H1 (cell line): ENCODE results near the gene RDH12. TPM values are rescaled to one million over a fixed set of nuclear protein-coding genes. Genes with fewer than 3 reads are reported as not detected.

Experiments used
- CTCF ChIA-PET: fragments of 300-600 bp; sonication (Branson Sonifier 250); formaldehyde crosslinking; loops from one replicate; lab custom pipeline; 2021; ENCODE audit not compliant: partially characterized antibody; lab: Charles Lee
- POLR2A ChIA-PET: fragments of 300-600 bp; sonication (Branson Sonifier 250); formaldehyde crosslinking; loops from one replicate; lab custom pipeline; 2021; ENCODE audit warnings: inconsistent platforms; ENCODE audit not compliant: partially characterized antibody; lab: Charles Lee
- DNase-seq, 2 experiments: peaks; one replicate each; pipeline versions ENCODE4 v3.0.0 to v3.0.0-alpha.2; 2010 to 2022; ENCODE audit warnings: low spot score in 2 of 2, low read depth in 1 of 2, mixed read lengths in 1 of 2
- FAIRE-seq: peaks from 2 replicates; lab custom pipeline; 2011; peaks lifted over from hg19 to GRCh38; lab: Jason Lieb, UNC
- H2AFZ ChIP-seq: 2 replicates; pipeline ENCODE4 v1.8.1; 2012; ENCODE audit warnings: low read length, inconsistent platforms
- H2AK5ac ChIP-seq: 2 replicates; pipeline ENCODE4 v1.6.1; 2013; ENCODE audit warnings: low read depth, low read length
- H2BK120ac ChIP-seq: replicated peaks from 2 replicates; pipeline ENCODE3; 2013; ENCODE audit warnings: low read depth, low read length, inconsistent platforms
- H2BK12ac ChIP-seq: 2 replicates; pipeline ENCODE4 v1.6.1; 2013; ENCODE audit warnings: low read depth, low read length
- H2BK15ac ChIP-seq: 2 replicates; pipeline ENCODE4 v1.6.1; 2013; ENCODE audit warnings: low read length
- H2BK20ac ChIP-seq: 2 replicates; pipeline ENCODE4 v1.6.1; 2013; ENCODE audit warnings: low read length
- H2BK5ac ChIP-seq: 2 replicates; pipeline ENCODE4 v1.6.1; 2013; ENCODE audit warnings: low read depth, low read length
- H3K14ac ChIP-seq: 2 replicates; pipeline ENCODE4 v1.6.1; 2013; ENCODE audit warnings: inconsistent platforms; ENCODE audit not compliant: insufficient read length
- H3K18ac ChIP-seq: 2 replicates; pipeline ENCODE4 v1.6.1; 2013; ENCODE audit warnings: low read length; ENCODE audit errors: extremely low read depth
- H3K23ac ChIP-seq: 2 replicates; pipeline ENCODE4 v1.6.1; 2013; ENCODE audit warnings: inconsistent platforms; ENCODE audit not compliant: insufficient read length
- H3K23me2 ChIP-seq: 2 replicates; pipeline ENCODE4 v1.6.1; 2013; ENCODE audit warnings: low read depth, low read length
- H3K27ac ChIP-seq: 2 replicates; pipeline ENCODE4 v1.6.1; 2011; ENCODE audit warnings: low read depth, low read length, inconsistent platforms
- H3K27me3 ChIP-seq, 4 experiments: replicated peaks in 1 of 4; 1 replicate in 1 of 4; 2 replicates in 3 of 4; pipeline versions ENCODE4 v1.6.1 to v1.8.1; 2011 to 2013; ENCODE audit warnings: low read length in 3 of 4, mild to moderate bottlenecking in 3 of 4, inconsistent platforms in 2 of 4, mixed read lengths in 2 of 4, moderate library complexity in 1 of 4; ENCODE audit not compliant: control insufficient read depth in 3 of 4, insufficient read depth in 3 of 4; ENCODE audit errors: extremely low read depth in 1 of 4
- H3K36me3 ChIP-seq, 4 experiments: 2 replicates each; pipeline versions ENCODE4 v1.6.1 to v1.8.1; 2011 to 2013; ENCODE audit warnings: mild to moderate bottlenecking in 4 of 4, low read length in 3 of 4, moderate library complexity in 2 of 4, control low read depth in 1 of 4, inconsistent platforms in 1 of 4; ENCODE audit not compliant: insufficient read depth in 4 of 4, control insufficient read depth in 2 of 4
- H3K4ac ChIP-seq: replicated peaks from 2 replicates; pipeline ENCODE3; 2013; ENCODE audit warnings: low read length, low read depth, mixed read lengths, inconsistent platforms; ENCODE audit not compliant: insufficient read length
- H3K4me1 ChIP-seq, 4 experiments: replicated peaks in 1 of 4; 1 replicate in 1 of 4; 2 replicates in 3 of 4; pipeline versions ENCODE4 v1.6.1 to v1.8.1; 2011 to 2013; ENCODE audit warnings: low read length in 3 of 4, inconsistent platforms in 2 of 4, mixed read lengths in 1 of 4; ENCODE audit not compliant: insufficient read depth in 4 of 4, control insufficient read depth in 3 of 4
- H3K4me2 ChIP-seq, 2 experiments: 2 replicates each; pipeline versions ENCODE4 v1.6.1 to v1.8.1; 2011 to 2013; ENCODE audit warnings: low read depth in 2 of 2, low read length in 2 of 2, control low read depth in 1 of 2, inconsistent platforms in 1 of 2, mild to moderate bottlenecking in 1 of 2; ENCODE audit not compliant: insufficient read depth in 1 of 2
- H3K4me3 ChIP-seq, 4 experiments: fragments of 200-600, 300-600 bp in 1 of 4; sonication (generic), shearing (Covaris generic), sonication (Bioruptor Twin) in 1 of 4; 2 replicates each; pipeline versions ENCODE4 v1.5.1 to v1.8.1; 2011 to 2016; ENCODE audit warnings: low read length in 4 of 4, low read depth in 3 of 4, control low read depth in 2 of 4, inconsistent platforms in 2 of 4, mild to moderate bottlenecking in 2 of 4, mixed read lengths in 1 of 4, moderate library complexity in 1 of 4; ENCODE audit not compliant: insufficient read depth in 2 of 4; ENCODE audit errors: extremely low read depth in 1 of 4
- H3K56ac ChIP-seq: replicated peaks from 2 replicates; pipeline ENCODE3; 2013; ENCODE audit warnings: low read depth, mild to moderate bottlenecking, mixed read lengths, low read length, inconsistent platforms; ENCODE audit not compliant: insufficient read length
- H3K79me1 ChIP-seq: 2 replicates; pipeline ENCODE4 v1.6.1; 2013; ENCODE audit warnings: low read depth, low read length, control low read depth
- H3K79me2 ChIP-seq, 2 experiments: 2 replicates each; pipeline versions ENCODE4 v1.6.1 to v1.8.1; 2012 to 2013; ENCODE audit warnings: low read length in 2 of 2, mild to moderate bottlenecking in 2 of 2, inconsistent platforms in 1 of 2; ENCODE audit not compliant: insufficient read depth in 2 of 2, control insufficient read depth in 1 of 2
- H3K9ac ChIP-seq, 4 experiments: replicated peaks in 1 of 4; 1 replicate in 1 of 4; 2 replicates in 3 of 4; pipeline versions ENCODE4 v1.6.1 to v1.8.1; 2011 to 2013; ENCODE audit warnings: low read depth in 3 of 4, low read length in 3 of 4, control low read depth in 2 of 4, mild to moderate bottlenecking in 2 of 4, moderate library complexity in 2 of 4, inconsistent platforms in 1 of 4; ENCODE audit errors: extremely low read depth in 1 of 4
- H3K9me3 ChIP-seq, 2 experiments: 2 replicates each; pipeline versions ENCODE4 v1.6.1 to v1.8.1; 2012 to 2013; ENCODE audit warnings: mild to moderate bottlenecking in 2 of 2, moderate library complexity in 2 of 2, control low read depth in 1 of 2, inconsistent platforms in 1 of 2, low read depth in 1 of 2, low read length in 1 of 2, mixed read lengths in 1 of 2; ENCODE audit not compliant: insufficient read depth in 2 of 2
- H4K20me1 ChIP-seq, 2 experiments: replicated peaks in 1 of 2; 2 replicates each; pipeline versions ENCODE3 to v1.8.1; 2011 to 2013; ENCODE audit warnings: inconsistent platforms in 2 of 2, low read length in 2 of 2, mild to moderate bottlenecking in 1 of 2; ENCODE audit not compliant: insufficient read depth in 2 of 2, control insufficient read depth in 1 of 2
- H4K5ac ChIP-seq: 2 replicates; pipeline ENCODE4 v1.6.1; 2013; ENCODE audit warnings: low read length, low read depth, mixed read lengths, inconsistent platforms; ENCODE audit not compliant: insufficient read length
- H4K8ac ChIP-seq: 2 replicates; pipeline ENCODE4 v1.8.0; 2013; ENCODE audit warnings: mild to moderate bottlenecking, moderate library complexity, low read length, inconsistent platforms; ENCODE audit not compliant: insufficient read depth; ENCODE audit errors: extremely low read depth
- H4K91ac ChIP-seq: replicated peaks from 2 replicates; pipeline ENCODE3; 2013; ENCODE audit warnings: low read length, mixed read lengths, inconsistent platforms; ENCODE audit not compliant: insufficient read length
- BRCA1 ChIP-seq: IDR thresholded peaks from 2 replicates; pipeline ENCODE4 v1.6.1; 2012; ENCODE audit warnings: low read depth, low read length, improper control_type of control experiment
- CBX5 ChIP-seq: fragments of 300-800, 300-1000 bp; sonication (generic); IDR thresholded peaks from 2 replicates; pipeline ENCODE4 v1.7.1; 2016; ENCODE audit warnings: antibody characterized with exemption, low read length, low read depth
- CREB1 ChIP-seq: IDR thresholded peaks from 2 replicates; pipeline ENCODE4 v1.6.1; 2012; ENCODE audit warnings: inconsistent platforms
- EGR1 ChIP-seq: IDR thresholded peaks from 2 replicates; pipeline ENCODE4 v1.6.1; 2011; ENCODE audit warnings: low read depth, low read length, borderline replicate concordance
- SUZ12 ChIP-seq: fragments of 200-600 bp; sonication (generic); IDR thresholded peaks from 2 replicates; pipeline ENCODE4 v1.6.1; 2012; ENCODE audit warnings: mild to moderate bottlenecking, inconsistent platforms, low read length, moderate library complexity, mixed read lengths
- YY1 ChIP-seq: IDR thresholded peaks from 2 replicates; pipeline ENCODE4 v1.6.1; 2011; ENCODE audit warnings: low read depth, mild to moderate bottlenecking, low read length
- WGBS, 2 experiments: shearing (Covaris generic) in 1 of 2; methylation state at CpG; one replicate each; pipeline versions ENCODE4 v1.1.6 to v1.1.7; 2013 to 2015; ENCODE audit warnings: low lambda C conversion rate in 2 of 2, mixed read lengths in 2 of 2, inconsistent platforms in 1 of 2, low coverage in 1 of 2, missing lambda C conversion rate in 1 of 2; ENCODE audit not compliant: insufficient replicate concordance in 2 of 2, insufficient coverage in 1 of 2, insufficient read length in 1 of 2; ENCODE audit errors: extremely low coverage in 1 of 2, missing lambda C conversion rate in 1 of 2; 5-methylcytosine and 5-hydroxymethylcytosine counted together
- polyA plus RNA-seq, 7 experiments: library from polyadenylated mRNA; depleted of rRNA in 3 of 7; stranded (reverse) in 5 of 7; unstranded in 2 of 7; fragments of >200 nt in 5 of 7; fragments of 200-250 nt in 2 of 7; gene quantifications; 1 replicate in 5 of 7; 2 replicates in 1 of 7; 4 replicates in 1 of 7; pipeline versions ENCODE4 v1.2.1 to v1.2.3, GENCODE V29; 2011 to 2013; ENCODE audit warnings: missing spikeins in 2 of 7, mixed read lengths in 2 of 7
- total RNA-seq: library from RNA; stranded (reverse); fragmentation: NEBNext Ultra II Directional; extraction: Animal tissue kit (Norgen Biotek cat#: 25700); gene quantifications from 2 replicates; pipeline ENCODE4 v1.2.1, GENCODE V29; 2021

Gene RDH12
- total and polyA plus RNA-seq, 2 of the 8 experiments (the other 6 are each of a cell fraction or from before 2014, with no cell fraction given), result 1.2 to 1.5 TPM

- no peak overlapping the region for H3K9ac ChIP-seq
- no peak overlapping the region for H3K23ac ChIP-seq
- H2BK15ac ChIP-seq, result no peak overlapping the region
- H3K4me1 ChIP-seq, result no peaks in the 10 kb centered on the region
- no peak overlapping the region for H3K56ac ChIP-seq
- no peak overlapping the region for H4K91ac ChIP-seq
- H2AFZ ChIP-seq, result no peak overlapping the region
- TF ChIP-seq SUZ12 (no peak), EGR1 (no peak), BRCA1 (no peak), CBX5 (no peak), YY1 (no peak), CREB1 (no peak)
- TF ChIP-seq, all 59 proteins: peak for 0
- H3K79me1 ChIP-seq, result no peaks in the 10 kb centered on the region
- H2BK120ac ChIP-seq, result no peak overlapping the region
- no peaks in the 10 kb centered on the region for H3K23me2 ChIP-seq
- no peak overlapping the region for H2BK5ac ChIP-seq
- H4K20me1 ChIP-seq, result no peaks in the 10 kb centered on the region
- H4K8ac ChIP-seq, result no peak overlapping the region
- H3K36me3 ChIP-seq, result peaks cover 0 to 13% (median 9%) of the 10 kb centered on the region in 4 experiments; a peak in 5 of 8 replicates
- ChIA-PET CTCF (interaction anchor here (1.5 kb wide), 1 partner anchor 11 kb away, joined by 4 read pairs; no protein-coding TSS in a partner anchor), POLR2A (interaction anchor here (1.5 to 1.6 kb wide), 2 partner anchors 9 to 15 kb away, joined by 3 to 4 read pairs; no protein-coding TSS in a partner anchor)
- FAIRE-seq (no peak), DNase-seq (no peak)
- no peak overlapping the region for H2BK12ac ChIP-seq
- no peak overlapping the region for H3K4me2 ChIP-seq
- no peak overlapping the region for H3K4me3 ChIP-seq
- H3K79me2 ChIP-seq, result no peaks in the 10 kb centered on the region
- 84% methylated on average over 2 of the region's 2 CpGs; no CpG with 5 or more reads in 1 of the 2 experiments for WGBS, 2 experiments
- no peak overlapping the region for H4K5ac ChIP-seq
- H3K9me3 ChIP-seq, result no peaks in the 10 kb centered on the region
- H3K4ac ChIP-seq, result no peak overlapping the region
- no peak overlapping the region for H2AK5ac ChIP-seq
- H3K27me3 ChIP-seq, result no peaks in the 10 kb centered on the region
- H3K27ac ChIP-seq, result no peak overlapping the region
- H2BK20ac ChIP-seq, result no peak overlapping the region
- H3K14ac ChIP-seq, result no peak overlapping the region
- H3K18ac ChIP-seq, result no peak overlapping the region
These were observed 42.4 kb downstream of the RDH12 start for GRCh38 chr14:67744046-67744445.
